ENCODE results near the gene GOLGA7B. TPM values are rescaled to one million over a fixed set of nuclear protein-coding genes. Genes with fewer than 3 reads are reported as not detected.

GOLGA7B gene
- total and polyA plus RNA-seq, 2 donors (not counting 1 experiment from before 2014, with no cell fraction given): 0.01 TPM; not detected in 1

DNA sequence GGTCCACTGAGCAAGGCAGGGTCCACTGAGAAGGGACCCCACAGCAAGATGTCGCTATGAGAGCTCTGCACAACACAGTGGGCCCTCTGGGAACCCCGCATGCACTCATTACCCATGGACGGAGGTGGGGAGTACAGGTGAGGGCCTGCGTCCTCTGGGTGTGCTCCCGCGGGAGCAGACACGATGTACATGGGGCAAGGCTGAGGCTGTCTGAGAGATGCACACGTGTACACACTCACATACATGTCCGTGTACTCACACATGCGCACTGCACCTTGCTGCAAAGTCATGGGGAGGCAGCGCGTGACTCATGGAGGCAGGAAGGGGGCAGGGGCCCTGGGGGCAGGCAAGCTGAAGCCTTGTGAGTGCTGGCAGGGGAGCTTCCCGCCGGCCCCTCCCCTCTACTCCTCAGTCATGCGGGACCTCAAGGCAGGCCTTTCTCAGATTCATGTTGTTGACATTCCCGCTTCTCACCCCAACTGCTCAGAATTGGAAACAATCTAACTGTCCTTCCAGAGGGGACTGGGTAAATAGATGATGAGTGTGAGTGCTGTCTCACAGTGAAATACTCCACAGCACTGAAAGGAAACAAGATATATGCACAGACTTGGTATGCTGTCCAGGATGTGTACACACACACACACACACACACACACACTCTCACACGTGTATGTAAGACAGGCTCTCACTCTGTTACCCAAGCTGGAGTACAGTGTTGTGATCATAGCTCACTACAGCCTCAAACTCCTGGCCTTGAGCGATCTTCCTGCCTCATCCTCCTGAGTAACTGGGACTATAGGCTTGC, 40.0 kb downstream of the GOLGA7B start:
- H3K36me3 ChIP-seq (replicated peaks in 1 of 2; ENCODE audit: control extremely low read depth in 1 of 2, control insufficient read depth in 1 of 2, extremely low read depth in 1 of 2, insufficient read depth in 2 of 2, low read length in 1 of 2): no peaks in the 10 kb centered on the region
- H3K4me3 ChIP-seq (ENCODE audit: control extremely low read depth in 1 of 5, extremely low read depth in 1 of 5, insufficient read depth in 1 of 5, low read depth in 2 of 5, low read length in 4 of 5): no peak overlapping the region
- H2AFZ ChIP-seq (ENCODE audit: insufficient read depth, low read depth, low read length, poor library complexity, severe bottlenecking): no peak overlapping the region
- TF ChIP-seq, protein P1, sequence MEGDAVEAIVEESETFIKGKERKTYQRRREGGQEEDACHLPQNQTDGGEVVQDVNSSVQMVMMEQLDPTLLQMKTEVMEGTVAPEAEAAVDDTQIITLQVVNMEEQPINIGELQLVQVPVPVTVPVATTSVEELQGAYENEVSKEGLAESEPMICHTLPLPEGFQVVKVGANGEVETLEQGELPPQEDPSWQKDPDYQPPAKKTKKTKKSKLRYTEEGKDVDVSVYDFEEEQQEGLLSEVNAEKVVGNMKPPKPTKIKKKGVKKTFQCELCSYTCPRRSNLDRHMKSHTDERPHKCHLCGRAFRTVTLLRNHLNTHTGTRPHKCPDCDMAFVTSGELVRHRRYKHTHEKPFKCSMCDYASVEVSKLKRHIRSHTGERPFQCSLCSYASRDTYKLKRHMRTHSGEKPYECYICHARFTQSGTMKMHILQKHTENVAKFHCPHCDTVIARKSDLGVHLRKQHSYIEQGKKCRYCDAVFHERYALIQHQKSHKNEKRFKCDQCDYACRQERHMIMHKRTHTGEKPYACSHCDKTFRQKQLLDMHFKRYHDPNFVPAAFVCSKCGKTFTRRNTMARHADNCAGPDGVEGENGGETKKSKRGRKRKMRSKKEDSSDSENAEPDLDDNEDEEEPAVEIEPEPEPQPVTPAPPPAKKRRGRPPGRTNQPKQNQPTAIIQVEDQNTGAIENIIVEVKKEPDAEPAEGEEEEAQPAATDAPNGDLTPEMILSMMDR (IDR thresholded peaks at IDR 0.05): no peak
- TF ChIP-seq EZH2 (IDR thresholded peaks at IDR 0.05; ENCODE audit: borderline replicate concordance, insufficient read depth, low read depth, low read length, poor library complexity, severe bottlenecking): no peak
- H3K9ac ChIP-seq (ENCODE audit: low read length): no peak overlapping the region
- 77% methylated on average over 10 of the region's 18 CpGs for WGBS (ENCODE audit: insufficient coverage)
- CTCF ChIA-PET: interaction anchor here (1.3 kb wide), 1 partner anchor 25 kb away, joined by 3 read pairs; no protein-coding TSS in a partner anchor
- no peak overlapping the region for H3K4me3 Mint-ChIP-seq
- no peaks in the 10 kb centered on the region for H3K79me2 ChIP-seq (ENCODE audit: control insufficient read depth, insufficient read depth, low read length)
- H3K9me3 Mint-ChIP-seq (ENCODE audit: insufficient read depth): no peaks in the 10 kb centered on the region
- H3K4me1 Mint-ChIP-seq: no peaks in the 10 kb centered on the region
- H3K4me2 ChIP-seq (replicated peaks; ENCODE audit: low read depth, low read length, poor library complexity, severe bottlenecking): no peak overlapping the region
- no peaks in the 10 kb centered on the region for H3K4me1 ChIP-seq (ENCODE audit: control insufficient read depth in 2 of 2, insufficient read depth in 2 of 2, low read length in 2 of 2)
- DNase-seq: no peak
- H3K27ac Mint-ChIP-seq: no peak overlapping the region
- no peak for ATAC-seq (ENCODE audit: low read depth)
- H3K9me3 ChIP-seq (ENCODE audit: control extremely low read depth in 1 of 3, control insufficient read depth in 2 of 3, insufficient read depth in 1 of 3, low read length in 2 of 3): peaks cover 0 to 3% (median 0%) of the 10 kb centered on the region in 3 donors
- POLR2A ChIA-PET: no interaction called here
- intact Hi-C loops (cut with micrococcal nuclease): no loop called here
- peaks cover 22% of the 10 kb centered on the region for H3K27me3 Mint-ChIP-seq
- no peaks in the 10 kb centered on the region for H4K20me1 ChIP-seq (ENCODE audit: control insufficient read depth, insufficient read depth, low read length, poor library complexity, severe bottlenecking)
- H3K27ac ChIP-seq (ENCODE audit: low read length in 2 of 2): no peak overlapping the region
- H3K27me3 ChIP-seq (replicated peaks in 1 of 4; ENCODE audit: control extremely low read depth in 1 of 4, control insufficient read depth in 3 of 4, insufficient read depth in 4 of 4, low read length in 3 of 4): no peaks in the 10 kb centered on the region

- no peak for ATAC-seq (ENCODE audit: low read depth)
- Mint-ChIP-seq H3K27me3 (peaks cover 27% of the 10 kb centered on the region), H3K27ac (no peak overlapping the region), H3K9me3 (ENCODE audit: insufficient read depth) (no peaks in the 10 kb centered on the region), H3K4me3 (no peak overlapping the region), H3K4me1 (no peaks in the 10 kb centered on the region)
- Histone ChIP-seq H3K36me3 (replicated peaks in 1 of 2; ENCODE audit: control extremely low read depth in 1 of 2, control insufficient read depth in 1 of 2, extremely low read depth in 1 of 2, insufficient read depth in 2 of 2, low read length in 1 of 2) (no peaks in the 10 kb centered on the region), H3K9me3 (ENCODE audit: control extremely low read depth in 1 of 3, control insufficient read depth in 2 of 3, insufficient read depth in 1 of 3, low read length in 2 of 3) (peaks cover 0 to 7% (median 0%) of the 10 kb centered on the region in 3 donors), H2AFZ (ENCODE audit: insufficient read depth, low read depth, low read length, poor library complexity, severe bottlenecking) (no peak overlapping the region), H3K27ac (ENCODE audit: low read length in 2 of 2) (no peak overlapping the region), H3K4me1 (ENCODE audit: control insufficient read depth in 2 of 2, insufficient read depth in 2 of 2, low read length in 2 of 2) (no peaks in the 10 kb centered on the region), H4K20me1 (ENCODE audit: control insufficient read depth, insufficient read depth, low read length, poor library complexity, severe bottlenecking) (no peaks in the 10 kb centered on the region), H3K9ac (ENCODE audit: low read length) (no peak overlapping the region), H3K79me2 (ENCODE audit: control insufficient read depth, insufficient read depth, low read length) (no peaks in the 10 kb centered on the region), H3K4me3 (ENCODE audit: control extremely low read depth in 1 of 5, extremely low read depth in 1 of 5, insufficient read depth in 1 of 5, low read depth in 2 of 5, low read length in 4 of 5) (no peak overlapping the region), H3K4me2 (replicated peaks; ENCODE audit: low read depth, low read length, poor library complexity, severe bottlenecking) (no peak overlapping the region), H3K27me3 (replicated peaks in 1 of 4; ENCODE audit: control extremely low read depth in 1 of 4, control insufficient read depth in 3 of 4, insufficient read depth in 4 of 4, low read length in 3 of 4) (no peaks in the 10 kb centered on the region)
- intact Hi-C loops (cut with micrococcal nuclease): no loop called here
- ChIA-PET CTCF (no interaction called here), POLR2A (no interaction called here)
- no peak for DNase-seq
- no peak for TF ChIP-seq EZH2 (IDR thresholded peaks at IDR 0.05; ENCODE audit: borderline replicate concordance, insufficient read depth, low read depth, low read length, poor library complexity, severe bottlenecking)
- TF ChIP-seq, protein P1 (IDR thresholded peaks at IDR 0.05): no peak
- WGBS (ENCODE audit: insufficient coverage): 95% methylated on average over 17 of the region's 17 CpGs
These were observed 42.0 kb downstream of the GOLGA7B start for GRCh38 chr10:97891497-97892167.

Measured in B cell (primary cell).